ENCODE measurements around the gene CD52.

Gene CD52

GRCh38 chr1:26314501-26314900 is 3.3 kb upstream of the CD52 start:
- H3K4ac ChIP-seq (ENCODE audit: low read depth, low read length): no peak overlapping the region
- no peak overlapping the region for H3K23ac ChIP-seq (ENCODE audit: low read length)
- H3K27ac ChIP-seq (ENCODE audit: low read depth, low read length): no peak overlapping the region
- H3K79me2 ChIP-seq (ENCODE audit: control insufficient read depth, insufficient read depth, low read length, poor library complexity): no peaks in the 10 kb centered on the region
- no peak overlapping the region for H3K18ac ChIP-seq (ENCODE audit: low read length)
- no peak overlapping the region for H2BK120ac ChIP-seq (ENCODE audit: insufficient read depth, low read length, poor library complexity)
- no peak for DNase-seq
- H3K9me3 ChIP-seq (ENCODE audit: insufficient read depth, low read depth, low read length): no peaks in the 10 kb centered on the region
- H3K4me2 ChIP-seq (ENCODE audit: low read length): no peak overlapping the region
- no peak overlapping the region for H2BK12ac ChIP-seq (ENCODE audit: low read length)
- peaks cover 6 to 8% of the 10 kb centered on the region in 2 experiments for H3K4me1 ChIP-seq (ENCODE audit: control insufficient read depth in 1 of 2, insufficient read depth in 2 of 2, low read length in 2 of 2)
- no peak overlapping the region for H2BK5ac ChIP-seq (ENCODE audit: low read depth, low read length, poor library complexity)
- no peaks in the 10 kb centered on the region for H3K27me3 ChIP-seq (ENCODE audit: insufficient read depth, low read length)
- no peaks in the 10 kb centered on the region for H3K36me3 ChIP-seq (ENCODE audit: control insufficient read depth in 1 of 2, insufficient read depth in 2 of 2, low read length in 2 of 2)
- H3K9ac ChIP-seq (ENCODE audit: low read length): no peak overlapping the region
- no peak overlapping the region for H2AFZ ChIP-seq (ENCODE audit: insufficient read depth, low read length, poor library complexity)
- H3K79me1 ChIP-seq (ENCODE audit: low read length): no peaks in the 10 kb centered on the region
- H4K8ac ChIP-seq (ENCODE audit: low read depth, low read length): no peak overlapping the region
- WGBS (ENCODE audit: extremely low coverage, insufficient coverage, insufficient read length): no CpG with 5 or more reads among the region's 5 CpGs
- no peak overlapping the region for H3K14ac ChIP-seq (ENCODE audit: low read length)
- no peak overlapping the region for H2AK5ac ChIP-seq (ENCODE audit: low read length)
- H4K12ac ChIP-seq (ENCODE audit: low read depth, low read length): no peak overlapping the region
- H3K4me3 ChIP-seq (ENCODE audit: low read depth, low read length): no peak overlapping the region
- H4K91ac ChIP-seq (ENCODE audit: low read depth, low read length): no peak overlapping the region

GRCh38 chr1:26315874-26316850 is 1.6 kb upstream of the CD52 start:
- H2BK12ac ChIP-seq (ENCODE audit: low read length): no peak overlapping the region
- H3K4me2 ChIP-seq (ENCODE audit: low read length): no peak overlapping the region
- H2AK5ac ChIP-seq (ENCODE audit: low read length): no peak overlapping the region
- peaks cover 3 to 11% of the 10 kb centered on the region in 2 experiments for H3K36me3 ChIP-seq (ENCODE audit: control insufficient read depth in 1 of 2, insufficient read depth in 2 of 2, low read length in 2 of 2)
- DNase-seq: no peak
- H3K9me3 ChIP-seq (ENCODE audit: insufficient read depth, low read depth, low read length): no peaks in the 10 kb centered on the region
- no peak overlapping the region for H2AFZ ChIP-seq (ENCODE audit: insufficient read depth, low read length, poor library complexity)
- H3K14ac ChIP-seq (ENCODE audit: low read length): no peak overlapping the region
- H4K12ac ChIP-seq (ENCODE audit: low read depth, low read length): no peak overlapping the region
- peaks cover 6 to 8% of the 10 kb centered on the region in 2 experiments for H3K4me1 ChIP-seq (ENCODE audit: control insufficient read depth in 1 of 2, insufficient read depth in 2 of 2, low read length in 2 of 2)
- no peak overlapping the region for H3K23ac ChIP-seq (ENCODE audit: low read length)
- H2BK120ac ChIP-seq (ENCODE audit: insufficient read depth, low read length, poor library complexity): no peak overlapping the region
- H3K9ac ChIP-seq (ENCODE audit: low read length): no peak overlapping the region
- no peak overlapping the region for H3K18ac ChIP-seq (ENCODE audit: low read length)
- no peak overlapping the region for H4K91ac ChIP-seq (ENCODE audit: low read depth, low read length)
- H3K4me3 ChIP-seq (ENCODE audit: low read depth, low read length): no peak overlapping the region
- H3K79me2 ChIP-seq (ENCODE audit: control insufficient read depth, insufficient read depth, low read length, poor library complexity): no peaks in the 10 kb centered on the region
- no peak overlapping the region for H2BK5ac ChIP-seq (ENCODE audit: low read depth, low read length, poor library complexity)
- no peaks in the 10 kb centered on the region for H3K79me1 ChIP-seq (ENCODE audit: low read length)
- no peaks in the 10 kb centered on the region for H3K27me3 ChIP-seq (ENCODE audit: insufficient read depth, low read length)
- no peak overlapping the region for H3K4ac ChIP-seq (ENCODE audit: low read depth, low read length)
- no peak overlapping the region for H4K8ac ChIP-seq (ENCODE audit: low read depth, low read length)
- H3K27ac ChIP-seq (ENCODE audit: low read depth, low read length): no peak overlapping the region
- no CpG with 5 or more reads among the region's 8 CpGs for WGBS (ENCODE audit: extremely low coverage, insufficient coverage, insufficient read length)

- Histone ChIP-seq H3K4me3 (ENCODE audit: low read depth, low read length) (no peak overlapping the region), H3K4me2 (ENCODE audit: low read length) (no peak overlapping the region), H3K18ac (ENCODE audit: low read length) (no peak overlapping the region), H3K4ac (ENCODE audit: low read depth, low read length) (no peak overlapping the region), H2AFZ (ENCODE audit: insufficient read depth, low read length, poor library complexity) (no peak overlapping the region), H2BK12ac (ENCODE audit: low read length) (no peak overlapping the region), H3K79me2 (ENCODE audit: control insufficient read depth, insufficient read depth, low read length, poor library complexity) (no peaks in the 10 kb centered on the region), H3K9ac (ENCODE audit: low read length) (no peak overlapping the region), H2BK5ac (ENCODE audit: low read depth, low read length, poor library complexity) (no peak overlapping the region), H2BK120ac (ENCODE audit: insufficient read depth, low read length, poor library complexity) (no peak overlapping the region), H4K8ac (ENCODE audit: low read depth, low read length) (no peak overlapping the region), H3K4me1 (ENCODE audit: control insufficient read depth in 1 of 2, insufficient read depth in 2 of 2, low read length in 2 of 2) (peaks cover 6 to 8% of the 10 kb centered on the region in 2 experiments), H3K36me3 (ENCODE audit: control insufficient read depth in 1 of 2, insufficient read depth in 2 of 2, low read length in 2 of 2) (peaks cover 8 to 15% of the 10 kb centered on the region in 2 experiments), H4K91ac (ENCODE audit: low read depth, low read length) (no peak overlapping the region), H3K27me3 (ENCODE audit: insufficient read depth, low read length) (no peaks in the 10 kb centered on the region), H3K23ac (ENCODE audit: low read length) (no peak overlapping the region), H3K27ac (ENCODE audit: low read depth, low read length) (no peak overlapping the region), H3K9me3 (ENCODE audit: insufficient read depth, low read depth, low read length) (no peaks in the 10 kb centered on the region), H2AK5ac (ENCODE audit: low read length) (no peak overlapping the region), H3K79me1 (ENCODE audit: low read length) (no peaks in the 10 kb centered on the region), H3K14ac (ENCODE audit: low read length) (no peak overlapping the region), H4K12ac (ENCODE audit: low read depth, low read length) (no peak overlapping the region)
- no CpG with 5 or more reads among the region's 2 CpGs for WGBS (ENCODE audit: extremely low coverage, insufficient coverage, insufficient read length)
- no peak for DNase-seq
These were observed 612 bp upstream of the CD52 start for GRCh38 chr1:26317146-26317545.

- Histone ChIP-seq H3K14ac (ENCODE audit: low read length) (no peak overlapping the region), H2AK5ac (ENCODE audit: low read length) (no peak overlapping the region), H3K4ac (ENCODE audit: low read depth, low read length) (no peak overlapping the region), H2BK120ac (ENCODE audit: insufficient read depth, low read length, poor library complexity) (no peak overlapping the region), H3K79me2 (ENCODE audit: control insufficient read depth, insufficient read depth, low read length, poor library complexity) (no peaks in the 10 kb centered on the region), H4K8ac (ENCODE audit: low read depth, low read length) (no peak overlapping the region), H3K36me3 (ENCODE audit: control insufficient read depth in 1 of 2, insufficient read depth in 2 of 2, low read length in 2 of 2) (peaks cover 20 to 22% of the 10 kb centered on the region in 2 experiments), H3K4me3 (ENCODE audit: low read depth, low read length) (no peak overlapping the region), H4K12ac (ENCODE audit: low read depth, low read length) (no peak overlapping the region), H3K4me2 (ENCODE audit: low read length) (no peak overlapping the region), H3K18ac (ENCODE audit: low read length) (no peak overlapping the region), H2BK12ac (ENCODE audit: low read length) (no peak overlapping the region), H3K27ac (ENCODE audit: low read depth, low read length) (no peak overlapping the region), H3K79me1 (ENCODE audit: low read length) (no peaks in the 10 kb centered on the region), H2AFZ (ENCODE audit: insufficient read depth, low read length, poor library complexity) (no peak overlapping the region), H3K23ac (ENCODE audit: low read length) (no peak overlapping the region), H2BK5ac (ENCODE audit: low read depth, low read length, poor library complexity) (no peak overlapping the region), H3K9ac (ENCODE audit: low read length) (no peak overlapping the region), H4K91ac (ENCODE audit: low read depth, low read length) (no peak overlapping the region), H3K4me1 (ENCODE audit: control insufficient read depth in 1 of 2, insufficient read depth in 2 of 2, low read length in 2 of 2) (peaks cover 6 to 8% of the 10 kb centered on the region in 2 experiments), H3K9me3 (ENCODE audit: insufficient read depth, low read depth, low read length) (peaks cover under 1% of the 10 kb centered on the region), H3K27me3 (ENCODE audit: insufficient read depth, low read length) (no peaks in the 10 kb centered on the region)
- no CpG with 5 or more reads among the region's 9 CpGs for WGBS (ENCODE audit: extremely low coverage, insufficient coverage, insufficient read length)
- no peak for DNase-seq
These were observed 743 bp downstream of the CD52 start for GRCh38 chr1:26318338-26319064.
